WI38 (cell line): ENCODE data around the gene IL26.

Experiments used
- H3K4me3 ChIP-seq: 2 replicates; pipeline ENCODE4 v1.5.1; 2011; ENCODE audit warnings: low read depth, mild to moderate bottlenecking, control low read depth, low read length
- TF ChIP-seq, protein P1 (sequence below): IDR thresholded peaks from 2 replicates; pipeline ENCODE4 v1.5.1; 2012; ENCODE audit warnings: low read depth, mild to moderate bottlenecking, control low read depth, low read length

IL26 gene

DNA sequence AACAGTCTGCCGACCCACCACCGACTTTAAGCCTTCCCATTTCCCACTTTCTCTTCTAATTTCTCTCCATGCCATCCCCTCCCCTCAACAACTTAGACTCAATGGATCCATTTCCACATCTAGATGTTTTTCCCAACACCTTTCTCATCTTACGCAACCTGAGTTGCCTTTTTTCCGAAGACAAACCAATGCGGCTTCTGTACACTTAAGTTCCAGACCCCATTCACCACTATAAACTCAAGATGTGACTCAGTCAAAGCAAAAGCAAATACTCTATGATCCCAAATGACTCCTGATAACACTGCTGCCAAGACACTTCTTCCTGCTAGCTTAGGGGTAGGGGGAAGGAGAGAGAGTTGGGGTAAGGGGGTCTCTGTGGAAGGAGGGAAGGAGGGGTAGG, 26.5 kb upstream of the IL26 start:
- TF ChIP-seq, protein P1, sequence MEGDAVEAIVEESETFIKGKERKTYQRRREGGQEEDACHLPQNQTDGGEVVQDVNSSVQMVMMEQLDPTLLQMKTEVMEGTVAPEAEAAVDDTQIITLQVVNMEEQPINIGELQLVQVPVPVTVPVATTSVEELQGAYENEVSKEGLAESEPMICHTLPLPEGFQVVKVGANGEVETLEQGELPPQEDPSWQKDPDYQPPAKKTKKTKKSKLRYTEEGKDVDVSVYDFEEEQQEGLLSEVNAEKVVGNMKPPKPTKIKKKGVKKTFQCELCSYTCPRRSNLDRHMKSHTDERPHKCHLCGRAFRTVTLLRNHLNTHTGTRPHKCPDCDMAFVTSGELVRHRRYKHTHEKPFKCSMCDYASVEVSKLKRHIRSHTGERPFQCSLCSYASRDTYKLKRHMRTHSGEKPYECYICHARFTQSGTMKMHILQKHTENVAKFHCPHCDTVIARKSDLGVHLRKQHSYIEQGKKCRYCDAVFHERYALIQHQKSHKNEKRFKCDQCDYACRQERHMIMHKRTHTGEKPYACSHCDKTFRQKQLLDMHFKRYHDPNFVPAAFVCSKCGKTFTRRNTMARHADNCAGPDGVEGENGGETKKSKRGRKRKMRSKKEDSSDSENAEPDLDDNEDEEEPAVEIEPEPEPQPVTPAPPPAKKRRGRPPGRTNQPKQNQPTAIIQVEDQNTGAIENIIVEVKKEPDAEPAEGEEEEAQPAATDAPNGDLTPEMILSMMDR: no peak
- no peak overlapping the region for H3K4me3 ChIP-seq

DNA sequence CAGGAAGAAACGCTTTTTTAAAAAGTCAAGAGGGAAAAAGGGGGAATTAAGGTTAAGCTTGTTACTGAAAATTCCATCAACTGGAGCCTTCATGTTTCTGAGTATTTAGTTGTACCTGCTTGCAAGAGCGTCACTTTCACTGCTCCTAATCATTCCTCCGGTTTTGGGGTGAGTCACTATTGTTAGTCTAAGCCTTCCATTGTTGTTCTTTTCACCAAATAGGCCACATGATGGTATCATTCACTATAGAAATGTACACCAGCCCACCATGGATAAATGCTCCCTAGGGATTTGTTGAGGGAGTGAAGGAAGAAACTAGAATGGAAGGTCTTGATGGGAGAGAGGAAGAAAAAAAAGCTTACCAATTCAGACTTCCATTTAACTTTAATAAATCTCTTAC, 24.8 kb upstream of the IL26 start:
- H3K4me3 ChIP-seq: no peak overlapping the region
- TF ChIP-seq, protein P1: no peak

- no peak overlapping the region for H3K4me3 ChIP-seq
- TF ChIP-seq, protein P1: no peak
These were observed 22.2 kb upstream of the IL26 start for GRCh38 chr12:68247785-68248184.

DNA sequence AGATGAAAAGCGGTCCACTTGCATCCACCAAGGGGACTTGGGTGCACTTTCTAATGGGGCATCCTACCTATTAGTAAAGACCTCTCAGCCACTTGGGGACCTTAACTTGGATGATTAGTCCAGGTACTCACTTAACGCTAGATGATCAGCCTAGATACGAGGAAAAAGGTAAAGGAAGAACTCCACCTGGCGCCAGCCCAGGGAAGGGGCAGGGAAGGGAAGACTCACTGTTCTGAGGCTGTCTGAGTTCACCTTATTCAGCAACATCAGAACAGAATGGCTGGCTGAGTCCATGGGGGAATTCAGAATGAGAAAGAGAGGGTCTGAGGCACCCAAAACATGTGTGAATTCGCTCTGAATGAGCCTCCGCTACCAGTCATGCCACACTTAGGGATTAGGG, 20.7 kb upstream of the IL26 start:
- TF ChIP-seq, protein P1: no peak

DNA sequence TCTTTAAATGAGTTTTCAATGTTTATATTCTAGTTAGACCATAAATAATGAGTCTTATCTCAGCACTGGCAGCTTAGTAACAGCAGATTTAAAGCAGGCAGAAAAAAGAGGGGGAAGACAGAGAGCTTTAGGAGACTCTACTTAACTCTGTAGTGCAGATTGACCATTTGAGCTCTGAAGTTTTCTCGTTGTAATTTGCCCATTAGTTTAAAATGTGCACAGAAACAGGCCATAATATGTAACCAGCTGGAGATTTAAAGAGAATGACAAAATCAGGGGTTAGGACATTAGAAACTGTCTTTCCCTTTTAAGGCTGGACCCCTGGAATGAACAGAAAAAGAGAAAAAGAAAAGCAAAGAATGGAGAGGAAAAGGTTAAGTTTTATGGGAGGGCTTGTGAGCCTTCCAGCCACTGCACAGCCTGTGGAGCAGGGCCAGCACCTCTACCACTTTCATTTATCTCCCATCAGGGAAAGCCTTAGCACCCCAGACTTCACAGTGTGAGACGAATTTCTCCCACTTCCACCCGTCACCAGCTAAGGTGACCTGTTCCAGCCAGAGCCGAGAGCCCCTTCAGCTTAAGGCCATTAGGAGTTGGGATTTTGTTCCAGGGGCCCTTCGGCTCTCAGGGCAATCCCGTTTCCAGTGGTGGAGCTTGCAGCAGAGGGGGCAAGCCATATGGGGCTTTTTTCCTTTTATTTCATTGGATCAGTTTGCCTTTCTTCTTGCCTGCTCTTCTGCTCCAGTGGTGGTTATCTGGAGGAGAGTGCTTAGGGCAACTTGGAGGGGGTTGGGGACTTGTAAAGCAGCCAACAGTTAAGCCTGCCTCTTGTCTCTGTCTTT, 19.8 kb upstream of the IL26 start:
- H3K4me3 ChIP-seq: no peak overlapping the region
- TF ChIP-seq, protein P1: no peak

More for the DNA sequence above, 20.7 kb upstream of the IL26 start:
- H3K4me3 ChIP-seq: no peak overlapping the region

DNA sequence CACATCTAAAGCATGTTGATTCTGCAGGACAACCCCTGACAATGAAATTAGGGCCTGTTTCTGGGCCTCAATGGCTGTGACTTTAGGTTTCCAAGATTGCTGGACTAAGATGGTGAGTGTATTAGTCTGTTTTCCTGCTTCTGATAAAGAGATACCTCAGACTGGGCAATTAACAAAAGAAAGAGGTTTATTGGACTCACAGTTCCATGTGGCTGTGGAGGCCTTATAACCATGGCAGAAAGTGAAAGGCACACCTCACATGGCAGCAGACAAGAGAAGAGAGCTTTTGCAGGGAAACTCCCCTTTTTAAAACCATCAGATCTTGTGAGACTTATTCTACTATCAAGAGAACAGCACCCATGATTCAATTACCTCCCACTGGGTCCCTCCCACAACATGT, 17.2 kb upstream of the IL26 start:
- TF ChIP-seq, protein P1: no peak
- no peak overlapping the region for H3K4me3 ChIP-seq

DNA sequence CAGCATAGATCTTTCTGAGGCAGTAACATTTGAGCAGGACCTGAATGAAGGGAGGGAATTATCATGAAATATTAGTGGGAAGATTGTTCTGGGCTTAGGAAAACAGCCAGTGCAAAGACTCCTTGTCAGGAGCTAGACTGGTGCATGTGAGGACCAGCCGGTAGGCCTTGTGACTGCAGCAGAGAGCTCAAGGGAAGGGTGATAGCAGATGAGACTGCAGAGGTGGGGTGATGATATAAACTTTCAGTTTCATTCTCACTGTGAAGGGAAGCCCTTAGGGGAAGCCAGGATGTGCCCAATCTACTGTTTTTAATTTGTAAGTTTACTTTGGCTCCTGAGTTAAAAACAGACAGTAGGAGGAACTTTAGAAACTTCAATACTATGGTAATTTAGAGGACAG, 15.4 kb upstream of the IL26 start:
- H3K4me3 ChIP-seq: no peak overlapping the region
- TF ChIP-seq, protein P1: no peak
